IPS-18a (cell line): ENCODE data around the gene IP6K3.

Experiments used
- H3K27ac ChIP-seq: one replicate; pipeline ENCODE4 v1.5.1; 2013; ENCODE audit warnings: low read length
- H3K27me3 ChIP-seq: one replicate; pipeline ENCODE4 v1.6.1; 2013; ENCODE audit warnings: mild to moderate bottlenecking, low read length; ENCODE audit not compliant: control insufficient read depth, insufficient read depth
- H3K36me3 ChIP-seq: one replicate; pipeline ENCODE4 v1.6.1; 2013; ENCODE audit warnings: low read depth, low read length; ENCODE audit not compliant: control insufficient read depth
- H3K4me1 ChIP-seq: one replicate; pipeline ENCODE4 v1.6.1; 2013; ENCODE audit warnings: low read depth, low read length; ENCODE audit not compliant: control insufficient read depth
- H3K4me3 ChIP-seq: one replicate; pipeline ENCODE4 v1.5.1; 2013; ENCODE audit warnings: low read length
- H3K9ac ChIP-seq: one replicate; pipeline ENCODE4 v1.6.1; 2013; ENCODE audit warnings: mild to moderate bottlenecking, low read length, moderate library complexity
- H3K9me3 ChIP-seq: one replicate; pipeline ENCODE4 v1.6.1; 2013; ENCODE audit warnings: low read depth, low read length; ENCODE audit not compliant: control insufficient read depth

The IP6K3 gene

DNA sequence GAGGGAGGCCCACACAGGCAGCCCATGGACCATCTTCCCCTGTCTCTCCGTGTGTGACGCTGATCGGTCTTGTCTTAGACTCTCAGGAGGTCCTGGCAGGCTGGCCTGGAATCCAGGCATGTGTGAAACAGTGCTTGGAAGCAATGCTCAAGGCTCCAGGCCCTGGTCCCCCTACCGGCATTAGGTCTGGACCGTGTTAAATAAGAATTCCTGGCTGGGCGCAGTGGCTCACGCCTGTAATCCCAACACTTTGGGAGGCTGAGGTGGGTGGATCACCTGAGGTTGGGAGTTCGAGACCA, 13.0 kb downstream of the IP6K3 start:
- H3K36me3 ChIP-seq: no peaks in the 10 kb centered on the region
- H3K4me3 ChIP-seq: no peak overlapping the region
- no peak overlapping the region for H3K27ac ChIP-seq
- H3K27me3 ChIP-seq: no peaks in the 10 kb centered on the region
- no peaks in the 10 kb centered on the region for H3K9me3 ChIP-seq
- H3K4me1 ChIP-seq: no peaks in the 10 kb centered on the region
- H3K9ac ChIP-seq: no peak overlapping the region

DNA sequence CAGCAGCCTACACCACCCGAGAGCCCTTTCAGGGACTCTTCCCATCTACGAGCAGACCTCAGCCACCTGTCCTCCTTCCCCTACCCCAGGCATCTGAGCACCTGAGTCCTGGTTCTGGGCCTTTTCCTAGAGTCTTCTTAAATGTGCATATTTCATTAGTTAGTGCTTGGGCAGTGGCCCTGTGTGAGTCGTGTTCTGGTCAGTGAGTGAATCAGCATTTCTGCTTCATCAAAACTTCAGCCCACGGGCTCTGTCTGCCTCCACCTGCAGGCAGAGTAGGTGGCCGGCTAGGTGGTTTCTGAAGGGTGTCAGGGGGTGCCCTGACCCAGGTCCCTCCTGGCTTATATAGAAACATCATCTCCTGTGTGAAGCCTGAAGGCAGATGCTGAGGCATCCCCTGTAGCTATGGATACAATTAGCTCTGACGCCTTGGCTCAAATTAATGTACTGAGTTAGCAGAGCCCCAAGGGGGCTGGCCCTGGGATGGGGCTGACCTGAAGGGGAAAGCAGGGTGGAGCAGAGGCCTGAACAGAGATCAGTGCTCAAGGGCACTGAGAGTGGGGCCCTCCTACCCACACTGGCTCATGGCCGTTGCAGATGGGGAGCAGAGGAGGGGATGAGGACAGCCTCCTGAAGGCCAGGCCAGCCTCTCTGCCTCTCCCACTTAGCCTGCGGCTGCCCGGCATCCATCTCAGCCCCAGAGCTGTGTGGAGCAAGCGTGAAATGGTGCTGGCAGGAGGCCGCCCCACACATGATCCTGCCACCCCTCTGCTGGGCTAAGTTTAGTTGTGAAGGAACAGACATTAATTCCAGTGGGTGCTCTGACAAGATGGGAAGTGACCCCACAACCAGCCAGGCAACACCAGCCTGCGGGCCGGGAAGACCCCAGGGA, 13.6 kb downstream of the IP6K3 start:
- Histone ChIP-seq H3K4me1 (no peaks in the 10 kb centered on the region), H3K9me3 (no peaks in the 10 kb centered on the region), H3K27ac (no peak overlapping the region), H3K9ac (no peak overlapping the region), H3K27me3 (no peaks in the 10 kb centered on the region), H3K4me3 (no peak overlapping the region), H3K36me3 (no peaks in the 10 kb centered on the region)

DNA sequence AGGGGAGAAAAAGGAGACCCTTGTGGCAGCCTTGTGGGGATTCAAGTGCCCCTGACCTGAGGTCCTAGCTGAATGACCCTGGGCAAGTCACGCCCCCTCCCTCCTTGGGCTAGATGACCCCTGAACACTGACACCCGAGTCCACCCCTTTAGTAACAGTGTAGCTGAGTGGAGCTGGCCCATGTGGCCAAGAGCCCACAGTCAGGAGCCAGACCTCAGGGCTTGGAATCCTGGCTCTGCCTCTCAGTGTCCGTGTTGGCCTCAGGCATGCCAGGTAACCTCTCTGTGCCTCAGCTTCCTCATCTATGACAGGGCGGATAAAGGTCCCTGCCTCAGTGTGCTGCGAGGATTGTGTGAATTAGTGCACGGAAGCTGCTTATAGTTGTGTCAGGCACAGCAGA, 14.3 kb downstream of the IP6K3 start:
- Histone ChIP-seq H3K9me3 (no peaks in the 10 kb centered on the region), H3K27ac (no peak overlapping the region), H3K9ac (no peak overlapping the region), H3K27me3 (no peaks in the 10 kb centered on the region), H3K4me3 (no peak overlapping the region), H3K36me3 (no peaks in the 10 kb centered on the region), H3K4me1 (no peaks in the 10 kb centered on the region)

DNA sequence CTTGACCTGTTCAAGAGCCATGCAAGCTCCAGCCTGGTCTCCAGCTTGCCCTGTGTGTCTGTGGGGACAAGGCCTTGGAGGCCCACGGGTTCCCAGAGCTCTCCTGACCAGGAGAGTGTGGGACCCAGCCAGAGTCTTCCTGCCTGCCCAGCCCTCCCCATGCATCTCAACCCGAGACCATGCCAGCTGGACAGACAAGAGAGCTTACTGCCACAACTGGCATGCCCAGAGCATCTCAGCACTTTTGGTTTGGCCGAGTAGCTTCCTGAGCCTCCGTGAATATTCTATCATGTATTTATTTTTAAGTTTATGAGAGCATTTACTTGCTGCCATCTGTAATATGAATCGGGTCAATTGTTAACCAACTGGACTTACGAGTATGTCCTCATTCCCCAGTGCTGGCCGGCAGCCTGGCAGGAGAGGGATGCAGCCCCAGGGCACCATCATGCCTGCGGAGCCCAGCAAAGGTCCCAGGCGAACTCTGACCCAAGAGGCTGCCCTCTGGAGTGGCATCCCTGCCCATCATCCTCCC, 14.9 kb downstream of the IP6K3 start:
- Histone ChIP-seq H3K4me3 (no peak overlapping the region), H3K27me3 (no peaks in the 10 kb centered on the region), H3K4me1 (no peaks in the 10 kb centered on the region), H3K9me3 (no peaks in the 10 kb centered on the region), H3K36me3 (no peaks in the 10 kb centered on the region), H3K9ac (no peak overlapping the region), H3K27ac (no peak overlapping the region)

DNA sequence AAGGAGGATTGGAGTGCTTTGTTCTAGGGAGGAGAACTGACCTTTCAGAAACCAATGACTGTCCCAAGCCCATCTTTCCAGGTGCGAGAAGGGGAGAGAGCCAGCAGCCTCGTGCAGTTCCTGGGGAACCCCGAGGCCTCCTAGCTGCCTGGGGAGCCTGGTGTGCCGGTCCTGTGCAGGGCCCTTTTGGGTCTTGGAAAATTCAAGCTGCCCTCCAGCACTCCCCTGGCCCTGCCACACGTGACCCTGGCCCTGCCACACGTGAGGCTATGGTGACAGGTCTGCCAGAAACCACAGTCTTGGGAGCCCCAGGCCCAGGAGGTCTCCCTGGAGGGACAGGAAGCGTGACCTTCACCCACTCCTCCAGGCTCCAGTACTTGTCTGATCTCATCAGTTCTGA, 15.7 kb downstream of the IP6K3 start:
- H3K36me3 ChIP-seq: no peaks in the 10 kb centered on the region
- no peaks in the 10 kb centered on the region for H3K9me3 ChIP-seq
- no peak overlapping the region for H3K4me3 ChIP-seq
- H3K27me3 ChIP-seq: no peaks in the 10 kb centered on the region
- H3K27ac ChIP-seq: no peak overlapping the region
- no peaks in the 10 kb centered on the region for H3K4me1 ChIP-seq
- H3K9ac ChIP-seq: no peak overlapping the region

DNA sequence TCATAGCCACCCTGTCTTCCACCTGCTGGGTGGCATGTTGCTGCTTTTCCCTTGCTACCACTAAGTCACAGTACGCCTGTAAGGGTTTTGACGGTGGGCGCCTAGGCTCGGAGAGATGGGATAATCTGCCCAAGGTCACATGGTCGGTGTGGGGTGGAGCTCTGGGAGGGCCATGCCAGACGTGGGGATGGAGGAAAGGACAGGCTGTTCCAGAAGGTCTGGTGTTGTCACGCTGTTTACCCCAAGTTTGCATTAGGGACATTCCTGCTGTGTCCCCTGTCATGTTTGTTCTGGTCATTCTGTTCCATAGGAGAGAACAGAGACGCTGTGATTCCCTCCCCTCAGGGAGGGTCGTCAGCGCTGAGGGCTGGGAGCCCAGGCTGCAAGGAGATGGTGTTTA, 16.1 kb downstream of the IP6K3 start:
- H3K27ac ChIP-seq: no peak overlapping the region
- no peaks in the 10 kb centered on the region for H3K36me3 ChIP-seq
- H3K9me3 ChIP-seq: no peaks in the 10 kb centered on the region
- no peak overlapping the region for H3K4me3 ChIP-seq
- no peaks in the 10 kb centered on the region for H3K27me3 ChIP-seq
- no peak overlapping the region for H3K9ac ChIP-seq
- H3K4me1 ChIP-seq: peaks cover 1% of the 10 kb centered on the region

DNA sequence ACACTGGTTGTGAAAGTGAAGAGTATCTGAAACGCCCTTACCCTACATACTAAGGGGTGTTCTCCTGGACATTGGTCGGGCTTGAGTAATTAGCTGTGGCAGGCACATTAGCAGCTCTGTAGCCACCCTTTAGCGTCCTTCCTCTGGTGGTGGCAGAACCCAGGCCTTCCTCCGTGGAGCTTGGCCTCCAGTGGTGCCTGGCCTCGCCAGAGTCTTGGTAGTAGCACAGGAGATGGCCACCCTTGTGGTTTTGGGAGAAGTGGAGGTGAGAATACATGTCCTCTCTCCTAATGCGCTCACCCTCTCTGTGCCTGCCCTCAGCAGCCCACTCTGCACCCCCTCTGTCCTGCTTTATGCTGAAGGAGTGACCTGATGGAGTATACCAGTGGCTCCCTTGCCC, 17.6 kb downstream of the IP6K3 start:
- Histone ChIP-seq H3K27ac (no peak overlapping the region), H3K9ac (no peak overlapping the region), H3K4me3 (no peak overlapping the region), H3K4me1 (peaks cover 13% of the 10 kb centered on the region), H3K27me3 (no peaks in the 10 kb centered on the region), H3K36me3 (no peaks in the 10 kb centered on the region), H3K9me3 (no peaks in the 10 kb centered on the region)

DNA sequence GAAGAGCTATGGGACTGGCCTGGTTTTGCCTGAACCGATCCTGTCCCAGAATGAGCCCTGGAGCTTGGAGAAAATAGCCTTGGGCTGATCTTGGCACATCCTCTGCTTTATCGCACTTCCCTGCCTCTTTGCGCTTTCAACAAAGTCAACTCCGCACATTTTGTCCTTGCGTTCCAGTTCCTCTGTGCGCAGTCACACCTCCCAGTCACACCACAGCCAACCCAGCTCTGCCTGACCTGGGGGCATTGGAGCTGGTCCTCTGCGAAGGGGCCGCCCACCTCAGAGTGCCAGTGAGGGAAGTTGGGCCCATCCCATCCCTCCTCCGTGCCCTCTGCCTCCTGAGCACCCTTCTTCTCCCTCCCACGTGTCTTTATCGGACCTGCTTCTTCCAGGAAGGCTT, 18.3 kb downstream of the IP6K3 start:
- Histone ChIP-seq H3K27me3 (no peaks in the 10 kb centered on the region), H3K27ac (no peak overlapping the region), H3K9ac (no peak overlapping the region), H3K9me3 (no peaks in the 10 kb centered on the region), H3K4me3 (no peak overlapping the region), H3K36me3 (no peaks in the 10 kb centered on the region), H3K4me1 (peaks cover 15% of the 10 kb centered on the region)

DNA sequence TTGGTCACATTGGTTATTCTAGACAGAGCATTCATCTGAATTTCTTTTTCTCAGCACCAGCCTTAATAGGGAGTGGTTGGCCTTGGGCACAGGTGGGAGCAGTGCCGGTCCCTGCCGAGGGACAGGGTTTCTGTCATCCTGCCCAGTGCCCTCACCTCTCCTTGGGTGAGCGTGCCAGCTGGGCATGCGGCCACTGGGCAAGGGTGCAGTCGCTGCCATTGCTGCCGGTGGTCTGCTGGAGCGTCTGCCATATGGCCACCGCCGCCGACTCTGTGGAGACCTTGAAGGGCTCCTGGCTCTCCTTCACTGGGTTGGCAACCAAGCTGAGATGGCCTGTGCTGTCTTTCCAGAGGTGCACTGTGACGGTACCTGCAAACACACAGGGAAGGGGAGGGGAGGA, 18.8 kb downstream of the IP6K3 start:
- Histone ChIP-seq H3K36me3 (no peaks in the 10 kb centered on the region), H3K27me3 (no peaks in the 10 kb centered on the region), H3K9ac (no peak overlapping the region), H3K4me1 (peaks cover 15% of the 10 kb centered on the region), H3K27ac (no peak overlapping the region), H3K9me3 (no peaks in the 10 kb centered on the region), H3K4me3 (no peak overlapping the region)

DNA sequence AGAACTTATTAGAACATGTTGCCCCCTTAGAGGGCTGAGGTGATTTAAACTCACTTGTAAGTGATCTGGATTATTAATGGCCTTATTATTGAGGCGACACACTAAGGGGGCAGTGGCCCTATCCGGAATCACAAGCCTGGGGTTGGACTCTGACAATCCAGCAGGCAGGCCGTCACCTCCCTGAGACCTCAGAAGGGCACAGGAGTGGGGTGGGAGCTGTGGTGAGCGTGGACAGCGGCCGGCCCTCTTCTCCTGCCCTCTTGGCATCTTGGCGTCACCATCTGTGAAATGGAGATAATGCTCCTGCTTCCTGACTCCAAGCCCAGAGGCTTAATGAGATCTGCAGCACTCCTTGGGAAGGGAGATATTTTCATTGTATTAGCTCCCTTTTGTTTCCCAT, 19.6 kb downstream of the IP6K3 start:
- peaks cover 15% of the 10 kb centered on the region for H3K4me1 ChIP-seq
- no peaks in the 10 kb centered on the region for H3K27me3 ChIP-seq
- H3K4me3 ChIP-seq: no peak overlapping the region
- H3K27ac ChIP-seq: no peak overlapping the region
- H3K36me3 ChIP-seq: no peaks in the 10 kb centered on the region
- H3K9me3 ChIP-seq: no peaks in the 10 kb centered on the region
- H3K9ac ChIP-seq: no peak overlapping the region

DNA sequence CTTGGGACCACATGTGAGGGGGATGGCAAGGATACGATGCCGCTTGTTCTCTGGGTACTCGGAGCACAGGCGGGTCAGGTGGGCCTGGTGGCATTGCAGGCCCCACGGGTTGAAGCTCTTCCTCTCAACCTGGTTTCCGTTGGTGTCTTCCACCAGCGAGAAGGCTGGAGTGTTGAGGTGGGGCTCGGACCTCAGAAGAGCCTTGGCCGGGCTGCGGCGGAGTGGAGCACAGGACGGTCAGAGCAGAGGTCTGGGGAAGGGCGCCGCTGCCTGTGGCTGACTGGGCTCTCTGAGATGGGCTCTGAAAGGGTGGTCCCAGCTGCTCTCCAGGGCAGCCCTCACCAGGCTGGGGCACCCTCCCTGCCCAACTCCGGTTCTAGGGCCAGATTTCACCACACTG, 20.0 kb downstream of the IP6K3 start:
- H3K9me3 ChIP-seq: no peaks in the 10 kb centered on the region
- H3K27me3 ChIP-seq: no peaks in the 10 kb centered on the region
- no peak overlapping the region for H3K9ac ChIP-seq
- H3K36me3 ChIP-seq: no peaks in the 10 kb centered on the region
- peaks cover 15% of the 10 kb centered on the region for H3K4me1 ChIP-seq
- no peak overlapping the region for H3K4me3 ChIP-seq
- H3K27ac ChIP-seq: no peak overlapping the region
